Measurements from ENCODE around the gene EGLN3. TPM values are rescaled to one million over a fixed set of nuclear protein-coding genes. Genes with fewer than 3 reads are reported as not detected.
A peak's percentile ranks its signal among the peaks of the same experiment; 100 is the strongest.

The EGLN3 gene
- polyA plus RNA-seq, 1 donor, result 57.9 TPM

DNA sequence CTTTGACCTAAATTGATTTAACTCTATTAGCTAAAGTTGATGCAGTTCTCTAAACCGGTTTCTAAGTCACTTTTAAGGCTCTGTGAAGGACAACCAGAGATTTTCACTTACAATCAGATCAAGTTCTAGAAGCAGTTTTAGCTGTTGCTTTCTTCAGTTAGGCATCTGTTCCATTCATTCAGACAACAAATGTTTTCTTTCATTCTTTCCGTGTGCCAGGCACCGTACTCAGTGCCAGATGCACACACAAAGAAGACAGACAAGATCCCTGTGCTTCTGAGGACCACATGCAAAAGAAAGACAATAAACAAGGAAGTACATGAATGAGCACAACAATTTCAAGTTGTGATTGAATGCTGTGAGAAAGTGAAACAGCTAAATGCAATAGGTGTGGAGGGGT is 11.1 kb upstream of the EGLN3 start:
- DNase-seq (ENCODE audit: low read depth), result no peak

DNA sequence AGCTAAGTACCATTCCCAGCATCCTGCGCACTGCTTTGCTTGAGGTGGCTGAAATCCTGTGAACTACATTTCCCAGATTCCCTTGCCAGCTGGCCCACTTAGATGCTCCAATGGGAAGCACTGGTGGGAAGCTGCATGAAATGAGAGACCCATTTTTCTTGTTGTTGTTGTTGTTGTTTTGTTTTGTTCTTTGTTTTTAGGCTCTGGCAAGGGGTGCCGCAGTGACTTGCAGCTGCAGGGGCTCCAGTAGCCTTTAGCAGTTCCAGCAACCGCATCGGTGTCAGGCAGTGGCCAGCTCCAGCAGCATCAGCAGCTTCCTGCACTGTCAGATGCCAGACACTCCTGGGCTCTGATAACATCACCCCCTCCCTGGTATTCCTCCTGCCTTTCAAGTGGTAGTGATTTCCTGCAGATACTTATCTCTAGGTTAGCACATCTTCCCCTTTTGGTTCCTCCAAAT is 8.8 kb upstream of the EGLN3 start:
- DNase-seq (ENCODE audit: low read depth), result no peak

GRCh38 chr14:33958605-33959226 is 7.8 kb upstream of the EGLN3 start:
- DNase-seq (ENCODE audit: low read depth), result no peak

DNA sequence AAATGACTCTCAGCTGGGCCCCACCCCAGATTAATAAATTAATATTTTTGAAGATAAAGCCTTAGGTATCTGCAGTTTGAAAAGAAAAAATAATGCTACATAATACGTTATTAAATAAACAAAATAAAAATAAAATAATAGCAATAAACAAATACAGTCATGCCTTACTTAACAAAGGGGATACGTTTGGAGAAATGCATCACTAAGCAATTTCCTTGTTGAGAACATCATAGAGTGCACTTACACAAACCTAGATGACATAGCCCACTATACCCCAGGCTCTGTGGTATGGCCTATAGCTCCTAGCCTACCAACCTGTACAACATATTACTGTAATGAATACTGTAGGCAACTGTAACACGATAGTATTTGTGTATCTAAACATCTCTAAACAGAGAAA is 7.1 kb upstream of the EGLN3 start:
- no peak for DNase-seq (ENCODE audit: low read depth)

GRCh38 chr14:33957299-33957698 is 6.4 kb upstream of the EGLN3 start:
- no peak for DNase-seq (ENCODE audit: low read depth)

DNA sequence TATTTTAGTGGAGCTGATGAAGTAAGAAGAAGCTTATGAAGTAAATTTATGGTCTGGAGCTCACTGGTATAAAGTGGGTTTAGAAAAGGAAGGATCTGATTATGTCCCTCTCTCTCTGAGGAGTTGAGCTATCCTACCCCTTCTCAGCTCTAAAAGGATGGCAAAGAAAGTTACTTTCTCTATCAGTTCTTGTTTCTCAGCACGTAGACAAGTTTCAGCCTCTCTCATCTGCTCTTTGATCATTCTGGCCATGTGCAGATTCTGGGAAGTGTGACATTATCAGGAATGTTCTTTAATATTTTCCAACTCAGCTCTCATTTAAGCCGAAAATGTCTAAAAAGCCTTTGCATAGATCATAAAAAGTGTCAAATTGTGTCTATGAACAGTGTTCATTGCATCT is 5.8 kb upstream of the EGLN3 start:
- DNase-seq (ENCODE audit: low read depth), result no peak

DNA sequence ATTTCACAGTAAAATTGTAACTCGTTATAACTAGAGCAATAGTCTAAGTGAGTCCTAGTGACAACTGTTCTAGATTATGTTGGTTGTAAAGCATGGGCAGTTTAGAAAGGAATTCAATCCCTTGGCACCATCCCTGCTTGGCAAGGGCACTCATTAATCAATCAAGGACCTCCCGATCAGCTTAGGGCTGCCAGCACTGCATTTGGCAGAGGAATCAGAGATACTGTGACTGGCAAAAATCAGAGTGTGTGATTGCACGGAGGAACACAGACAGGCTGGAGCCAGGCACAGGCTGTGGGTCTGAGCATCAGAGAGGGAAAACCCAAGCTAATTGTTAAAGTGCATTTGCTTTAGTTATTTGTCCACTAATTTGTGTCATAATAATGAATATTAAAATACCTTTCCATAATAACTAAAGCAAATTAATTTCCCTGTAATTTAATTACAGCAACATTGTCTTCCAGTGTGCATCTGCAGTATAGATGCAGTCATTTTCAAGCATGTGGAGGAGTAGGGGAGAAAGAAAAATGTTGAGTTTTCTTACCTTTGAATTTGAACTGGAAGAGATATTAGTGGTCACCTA is 3.2 kb upstream of the EGLN3 start:
- no peak for DNase-seq (ENCODE audit: low read depth)

DNA sequence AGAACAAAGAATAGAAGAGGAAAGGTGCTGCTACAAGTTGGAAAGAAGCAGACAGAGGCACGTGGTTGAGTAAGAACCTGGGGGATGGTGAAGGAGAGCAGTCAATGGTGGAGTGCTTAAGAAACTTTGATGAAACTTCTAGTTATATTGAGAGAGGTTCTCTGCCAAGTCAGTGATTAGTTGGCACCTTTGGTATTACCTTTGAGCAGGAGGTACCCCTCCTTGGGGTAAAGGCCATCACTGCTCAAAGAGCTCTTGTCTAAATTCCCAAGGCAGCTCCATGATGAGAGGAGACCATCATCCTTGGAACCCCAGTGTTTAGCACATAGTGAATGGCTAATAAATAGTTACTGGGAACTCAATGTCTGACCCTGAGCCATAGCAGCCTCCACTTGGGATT is 1.7 kb upstream of the EGLN3 start:
- no peak for DNase-seq (ENCODE audit: low read depth)

- DNase-seq (ENCODE audit: low read depth), result no peak
Measured at GRCh38 chr14:33951183-33951840, 438 bp upstream of the EGLN3 start.

DNA sequence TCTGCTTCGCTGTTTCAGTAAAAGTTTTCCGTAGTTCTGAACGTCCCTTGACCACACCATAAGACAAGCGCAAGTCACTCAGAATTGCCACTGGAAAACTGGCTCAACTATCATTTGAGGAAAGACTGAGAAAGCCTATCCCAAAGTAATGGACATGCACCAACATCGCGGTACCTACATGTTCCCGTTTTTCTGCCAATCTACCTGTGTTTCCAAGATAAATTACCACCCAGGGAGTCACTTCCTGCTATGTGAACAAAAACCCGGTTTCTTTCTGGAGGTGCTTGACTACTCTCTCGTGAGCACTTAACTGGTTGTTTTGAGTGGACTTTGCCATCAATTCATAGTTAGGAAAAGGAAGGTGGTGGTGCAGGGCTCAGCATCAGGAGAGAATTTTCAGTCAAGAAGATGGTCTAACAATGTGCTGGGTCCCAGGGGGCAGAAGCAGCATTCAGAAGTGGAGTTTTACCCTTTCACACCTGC is 1.4 kb downstream of the EGLN3 start:
- DNase-seq (ENCODE audit: low read depth), result no peak

DNA sequence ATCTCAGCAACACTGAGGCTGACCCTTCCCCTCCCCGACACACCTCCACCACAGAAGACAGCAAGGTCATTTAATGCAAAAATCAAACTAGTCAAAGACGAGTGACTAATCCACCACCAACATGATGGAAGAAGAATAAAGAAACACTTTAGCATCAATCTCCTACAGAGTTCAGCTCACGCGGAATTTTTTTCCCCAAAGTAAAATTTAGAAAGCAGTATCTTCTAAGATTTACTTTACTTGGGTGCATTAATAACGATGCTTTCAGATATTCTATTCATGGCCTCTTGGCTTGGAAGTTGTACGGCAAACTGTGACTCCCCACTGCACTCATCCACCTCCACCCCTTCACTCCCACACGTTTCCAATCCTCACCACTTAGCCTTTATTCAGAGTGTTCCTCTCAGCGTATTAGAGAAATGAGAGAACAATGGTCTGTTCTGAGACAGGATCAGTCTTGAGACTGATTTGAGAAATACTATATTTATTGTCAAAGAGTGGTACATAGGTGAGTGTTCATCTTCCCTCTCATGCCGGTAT is 1.9 kb downstream of the EGLN3 start:
- no peak for DNase-seq (ENCODE audit: low read depth)

DNA sequence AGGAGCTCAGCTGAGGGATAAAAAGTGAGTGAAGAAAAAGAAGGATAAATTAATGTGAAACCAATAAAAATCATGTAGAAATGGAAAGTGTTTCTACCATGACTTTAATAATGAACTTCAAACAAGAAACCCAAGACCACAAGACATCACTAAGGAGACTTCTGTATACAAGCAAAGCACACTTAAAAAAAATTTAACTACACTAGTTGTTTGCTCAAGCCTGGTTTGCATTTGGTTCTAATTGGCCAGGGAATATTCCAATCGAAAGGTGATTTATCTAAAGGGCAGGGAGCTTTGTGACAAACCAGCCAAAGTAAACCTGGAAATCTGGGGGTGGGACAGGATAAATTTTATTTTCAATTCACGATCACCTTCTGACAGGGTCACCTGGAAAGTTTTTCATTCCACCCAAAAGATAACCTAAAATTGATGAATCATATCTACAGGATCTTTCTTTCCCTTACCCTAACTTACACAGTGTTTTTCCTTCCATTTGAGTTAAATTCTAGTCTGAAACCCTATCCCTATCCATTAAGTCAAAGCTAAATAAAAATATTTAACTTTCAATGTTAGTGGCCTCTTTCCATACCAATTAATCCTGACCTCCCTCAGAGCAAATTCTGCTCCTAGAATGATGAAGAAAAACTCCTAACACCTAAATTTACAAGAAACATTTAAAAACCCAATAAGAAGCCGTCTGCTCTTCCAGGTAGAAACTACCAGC is 2.6 kb downstream of the EGLN3 start:
- no peak for DNase-seq (ENCODE audit: low read depth)

DNA sequence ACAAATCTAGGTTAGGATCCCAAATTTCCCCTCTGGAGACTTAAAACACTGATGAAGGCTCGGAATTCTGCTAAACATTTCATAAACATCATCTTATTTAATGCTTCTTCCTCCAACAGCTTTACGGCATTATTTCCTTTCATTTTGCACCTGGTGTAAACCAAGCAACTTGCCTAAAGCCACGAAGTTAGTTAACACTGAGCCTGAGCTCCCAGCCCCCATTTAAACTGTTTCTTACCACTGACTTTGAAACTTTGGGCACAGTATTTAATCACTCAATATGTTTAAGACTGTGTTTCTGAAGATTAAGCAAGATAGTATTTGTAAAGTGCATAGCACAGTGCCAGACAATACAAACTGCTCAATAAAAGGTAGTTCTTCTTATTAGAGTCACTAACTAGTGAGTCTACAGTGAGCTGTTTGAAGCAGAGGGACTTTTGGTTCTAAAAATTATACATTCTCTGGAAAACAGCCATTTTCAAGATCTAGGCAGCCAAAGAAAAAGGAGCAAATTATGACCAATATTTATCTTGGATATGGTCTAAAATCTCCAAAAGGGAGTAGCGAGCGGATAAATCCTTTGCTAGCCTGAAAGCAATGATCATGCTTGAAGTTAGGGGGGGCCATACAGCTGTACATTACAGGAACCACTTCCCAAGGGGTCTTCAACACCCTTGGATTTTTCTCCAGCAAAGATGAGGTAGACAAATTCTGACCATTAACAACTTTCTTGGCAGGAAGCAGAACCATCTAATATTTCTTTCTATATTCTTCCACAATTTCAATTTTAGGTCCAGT is 4.0 kb downstream of the EGLN3 start:
- peak; percentile 52 for DNase-seq (ENCODE audit: low read depth)

- DNase-seq (ENCODE audit: low read depth), result no peak
Measured at GRCh38 chr14:33945210-33946088, 5.4 kb downstream of the EGLN3 start.

DNA sequence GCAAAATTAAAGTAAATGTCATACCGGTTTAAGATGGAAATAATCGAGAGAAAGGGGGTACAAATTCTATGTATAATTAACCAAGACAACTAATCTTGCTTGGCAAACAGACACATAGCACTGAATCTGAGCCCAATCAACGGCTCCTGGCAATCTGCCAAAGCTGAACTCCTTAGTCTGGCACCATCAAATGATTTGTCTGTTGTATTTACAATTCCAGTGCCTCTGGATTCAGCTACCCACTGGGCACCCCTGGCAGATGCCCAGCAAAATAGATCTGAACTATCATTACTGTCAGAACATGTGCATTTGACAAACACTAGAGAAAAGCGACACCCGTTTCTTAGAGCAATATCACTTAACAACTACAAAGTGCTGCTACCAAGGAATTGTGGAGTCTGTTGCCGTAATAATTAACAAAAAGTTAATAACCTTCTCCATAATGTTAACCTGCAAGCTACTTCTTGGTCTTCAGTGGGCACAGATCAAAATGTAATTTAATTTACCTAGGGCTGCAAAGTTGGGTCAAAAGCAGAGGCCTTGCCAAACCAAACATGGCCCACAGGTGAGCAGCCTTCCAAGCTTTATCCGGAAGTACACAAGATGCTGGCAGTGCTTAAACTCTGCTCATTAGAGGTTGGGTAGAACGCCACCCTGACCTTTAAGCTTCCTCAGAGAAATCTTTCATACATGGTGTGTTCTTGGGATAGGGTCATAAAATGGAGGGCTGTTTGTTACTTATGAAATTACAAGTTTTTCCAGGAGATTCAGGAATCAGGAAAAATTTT is 7.6 kb downstream of the EGLN3 start:
- DNase-seq (ENCODE audit: low read depth), result no peak

GRCh38 chr14:33941718-33942117 is 9.2 kb downstream of the EGLN3 start:
- DNase-seq (ENCODE audit: low read depth), result no peak

DNA sequence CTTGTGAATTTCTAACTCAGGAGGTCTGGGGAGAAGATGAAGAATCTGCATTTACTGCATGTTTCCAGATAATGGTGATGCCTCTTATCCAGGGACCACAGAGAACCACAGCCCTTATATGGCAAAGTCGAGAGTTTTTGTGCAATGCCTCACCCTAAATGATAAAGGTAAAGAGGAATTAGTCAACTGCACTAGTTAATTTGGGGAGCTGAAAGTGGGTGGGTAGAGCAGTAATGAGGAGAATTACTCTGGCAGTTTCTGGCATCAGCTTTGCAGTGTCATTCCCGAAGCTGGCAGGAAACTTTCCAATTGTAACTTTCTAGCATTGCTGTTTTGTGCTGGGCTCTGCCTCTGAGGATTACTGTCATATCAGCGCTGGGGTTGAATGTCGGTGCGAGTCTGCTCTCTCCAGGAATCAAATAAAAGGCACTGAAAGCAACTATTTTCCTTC is 10.3 kb downstream of the EGLN3 start:
- no peak for DNase-seq (ENCODE audit: low read depth)

DNA sequence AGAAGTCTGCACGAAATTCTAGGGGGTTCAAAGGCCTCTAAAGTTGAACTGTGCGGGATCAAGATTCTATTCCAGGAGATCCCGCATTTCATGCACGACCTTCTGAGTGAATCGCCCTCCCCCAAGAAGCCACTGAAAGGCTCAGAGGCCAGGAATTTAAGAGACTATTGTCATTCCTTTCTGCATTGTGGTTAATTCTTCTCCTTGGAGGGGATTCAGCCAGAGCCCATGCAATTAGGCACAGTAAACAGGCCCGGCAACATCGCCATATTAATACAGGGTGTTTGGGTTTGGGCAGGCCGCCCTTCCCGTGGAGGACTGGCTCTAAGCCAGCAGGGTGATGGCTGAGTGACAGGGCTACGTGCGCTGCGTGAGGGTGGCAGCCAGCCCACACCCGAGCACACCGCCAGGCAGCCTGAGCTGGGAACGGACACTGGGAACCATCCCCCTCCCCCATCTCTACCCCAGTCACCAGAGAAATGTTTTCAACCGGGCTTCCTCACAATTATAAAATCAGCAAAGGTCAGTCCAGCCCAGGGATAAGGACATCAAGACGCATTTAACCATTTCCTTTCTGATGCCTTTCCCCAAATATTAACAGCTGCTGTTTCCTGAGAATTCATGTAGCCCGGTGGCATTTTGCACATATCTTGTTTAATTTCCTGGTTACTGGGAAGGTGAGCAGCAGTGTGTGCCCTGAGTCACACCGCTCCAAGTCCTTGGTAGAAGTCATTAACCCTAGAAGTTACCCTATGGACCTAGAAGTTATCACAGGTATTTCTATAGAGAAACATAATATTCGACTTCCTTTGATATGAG is 12.5 kb downstream of the EGLN3 start:
- DNase-seq (ENCODE audit: low read depth), result no peak

GRCh38 chr14:33936391-33936790 is 14.5 kb downstream of the EGLN3 start:
- DNase-seq (ENCODE audit: low read depth), result no peak

Data from forelimb muscle (tissue), 1 donor.